ENCODE measurements around the gene TRMT1.

Gene TRMT1

GRCh38 chr19:13127811-13128575, 11.5 kb upstream of the TRMT1 start:
- no peak for DNase-seq (ENCODE audit: low read depth in 1 of 2, low spot score in 1 of 2)

- no peak for DNase-seq (ENCODE audit: low read depth in 1 of 2, low spot score in 1 of 2)
These were observed 10.5 kb upstream of the TRMT1 start for GRCh38 chr19:13127051-13127450.

DNA sequence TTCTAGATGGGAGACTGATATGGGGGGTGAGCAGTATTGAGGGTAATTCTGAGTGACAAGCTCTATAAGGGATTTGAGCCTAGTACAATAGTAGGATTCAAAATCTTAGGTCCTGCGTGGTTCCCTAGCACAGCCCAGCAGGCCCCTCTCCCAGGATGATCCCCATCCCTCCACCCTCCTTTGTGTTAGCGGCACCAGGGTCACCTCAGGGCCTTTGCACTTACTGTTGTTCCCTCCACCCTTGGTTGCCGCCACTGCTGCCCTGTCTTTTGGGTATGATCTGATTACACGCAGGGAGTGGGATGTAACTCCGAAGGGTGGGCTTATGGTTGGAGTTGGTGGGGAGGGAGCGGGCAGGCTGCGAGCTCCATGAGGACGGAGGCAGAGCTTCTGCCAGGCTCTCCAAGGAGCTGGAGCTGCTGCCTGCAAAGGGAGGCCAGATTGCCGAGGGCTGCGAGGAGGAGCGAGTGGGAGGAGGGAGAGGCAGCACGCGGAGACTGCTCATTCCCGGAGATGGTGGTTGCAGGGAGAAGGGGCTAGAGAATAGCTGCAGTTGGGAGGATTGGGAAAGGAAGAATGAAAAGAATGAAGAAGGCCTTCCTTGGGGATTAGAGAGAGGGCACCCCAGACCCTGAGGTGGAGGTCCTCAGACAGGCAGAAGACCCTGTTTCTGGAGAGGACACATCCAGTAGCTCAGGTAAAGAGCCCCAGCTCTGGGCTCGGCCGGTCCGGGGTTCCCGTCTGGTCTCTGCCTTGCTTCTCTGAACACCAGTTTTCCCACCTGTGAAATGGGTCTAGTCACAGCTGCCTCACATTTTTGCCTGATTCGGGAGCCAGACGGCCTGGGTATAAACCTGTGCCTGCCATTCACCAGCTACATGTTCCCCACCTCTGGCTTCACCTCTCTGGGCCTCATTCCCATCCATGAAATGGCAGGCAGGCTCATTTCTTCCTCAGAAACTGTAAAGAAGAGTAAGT, 6.7 kb upstream of the TRMT1 start:
- no peak for DNase-seq (ENCODE audit: low read depth in 1 of 2, low spot score in 1 of 2)

DNA sequence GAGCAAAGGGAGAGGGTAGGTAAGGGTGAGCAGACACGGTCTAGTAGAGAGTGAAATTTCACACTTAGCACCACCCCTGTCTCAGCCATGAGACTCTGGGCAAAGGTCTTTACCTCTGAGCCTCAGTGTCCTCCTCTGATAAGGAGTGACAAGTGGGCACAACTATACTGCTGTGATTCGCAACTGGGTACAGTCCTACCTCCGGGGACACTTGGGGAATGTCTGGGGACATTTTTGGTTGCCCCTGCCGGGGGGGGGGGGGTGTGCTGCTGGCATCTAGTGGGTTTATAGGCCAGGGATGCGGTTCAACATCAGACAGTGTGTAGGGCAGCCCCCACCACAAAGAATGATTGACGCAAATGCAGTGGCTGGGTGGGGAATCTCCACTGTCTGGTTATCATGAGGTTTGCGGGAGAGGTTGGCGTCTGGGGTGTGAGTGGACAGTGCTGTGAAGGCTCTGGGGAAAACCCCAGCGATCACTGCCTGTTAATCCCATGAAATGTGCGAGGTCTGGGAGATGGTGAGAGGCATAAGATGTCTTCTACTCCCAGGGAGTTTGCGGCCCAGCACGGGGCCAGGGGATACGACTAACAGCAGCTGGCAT, 5.8 kb upstream of the TRMT1 start:
- no peak for DNase-seq (ENCODE audit: low read depth in 1 of 2, low spot score in 1 of 2)

DNA sequence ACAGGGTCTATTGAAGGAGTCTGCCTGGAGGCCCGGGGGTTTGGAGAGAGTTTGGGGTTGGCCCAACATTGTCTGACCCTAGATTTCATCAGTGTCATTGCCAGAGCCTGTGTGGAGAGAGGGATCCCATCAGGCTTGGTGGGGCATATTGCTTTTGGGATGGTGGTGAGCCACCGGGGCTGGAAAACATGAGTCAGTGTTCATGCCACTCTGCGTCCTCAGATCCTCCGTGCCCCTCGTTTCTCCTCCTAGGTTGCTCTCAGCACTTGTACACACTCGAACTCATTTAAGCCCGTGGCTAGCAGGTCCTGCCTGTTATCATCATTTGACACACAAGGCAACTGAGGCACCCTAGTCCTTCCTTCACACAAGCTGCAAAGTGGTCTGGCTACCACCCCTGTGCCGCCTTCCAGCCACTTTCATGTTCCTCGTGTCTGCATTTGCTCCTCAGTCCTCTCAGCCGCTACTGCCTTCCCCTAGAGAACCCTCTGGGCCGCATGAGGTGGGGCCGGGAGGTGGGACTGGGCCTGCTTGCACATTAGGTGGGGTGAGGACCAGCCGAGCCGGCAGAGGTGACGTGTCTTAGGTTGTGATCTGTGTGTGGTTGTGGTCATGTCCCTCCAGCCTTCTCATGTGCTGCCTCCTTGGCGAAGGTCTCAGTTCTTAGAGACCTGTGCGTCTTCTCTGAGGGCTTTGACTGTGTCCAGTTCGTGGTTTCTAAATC, 5.2 kb upstream of the TRMT1 start:
- DNase-seq (ENCODE audit: low read depth in 1 of 2, low spot score in 1 of 2): no peak

GRCh38 chr19:13120817-13121216, 4.3 kb upstream of the TRMT1 start:
- DNase-seq (ENCODE audit: low read depth in 1 of 2, low spot score in 1 of 2): no peak

- no peak for DNase-seq (ENCODE audit: low read depth in 1 of 2, low spot score in 1 of 2)
These were observed 3.5 kb upstream of the TRMT1 start for GRCh38 chr19:13120031-13120430.

GRCh38 chr19:13119627-13120026, 3.1 kb upstream of the TRMT1 start:
- DNase-seq (ENCODE audit: low read depth in 1 of 2, low spot score in 1 of 2): no peak

- no peak for DNase-seq (ENCODE audit: low read depth in 1 of 2, low spot score in 1 of 2)
These were observed 2.1 kb upstream of the TRMT1 start for GRCh38 chr19:13118424-13119193.

GRCh38 chr19:13117772-13118423, 1.4 kb upstream of the TRMT1 start, which contains the start of gene NACC1:
TSS of gene NACC1 (plus strand) at chr19:13118264. CDS start at chr19:13135208, 16,944 bp downstream.
- DNase-seq (ENCODE audit: low read depth in 1 of 2, low spot score in 1 of 2): peak; percentile 78 to 92

DNA sequence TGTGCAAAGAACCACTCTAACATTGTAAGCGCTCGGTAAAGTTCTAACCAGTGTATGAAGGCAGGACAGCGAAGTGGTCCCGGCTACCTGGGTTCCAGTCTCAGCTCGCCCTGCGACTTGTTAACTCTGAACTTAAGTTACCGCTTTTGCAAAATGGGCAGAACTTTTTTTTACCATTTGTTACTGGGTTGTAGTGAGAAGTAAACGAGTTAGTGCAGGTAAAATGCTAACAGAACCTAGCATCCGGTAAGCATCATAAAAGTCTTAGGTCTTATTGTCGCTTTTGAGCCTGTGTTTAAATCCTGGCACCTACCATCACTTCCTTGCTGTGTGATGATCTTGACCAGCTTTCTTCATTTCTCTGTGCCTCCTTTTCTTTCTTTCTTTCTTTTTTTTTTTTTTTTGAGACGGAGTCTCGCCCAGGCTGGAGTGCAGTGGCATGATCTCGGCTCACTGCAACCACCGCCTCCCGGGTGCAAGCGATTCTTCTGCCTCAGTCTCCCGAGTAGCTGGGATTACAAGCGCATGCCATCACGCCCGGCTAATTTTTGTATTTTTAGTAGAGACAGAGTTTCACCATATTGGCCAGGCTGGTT, 734 bp upstream of the TRMT1 start:
- no peak for DNase-seq (ENCODE audit: low read depth in 1 of 2, low spot score in 1 of 2)

DNA sequence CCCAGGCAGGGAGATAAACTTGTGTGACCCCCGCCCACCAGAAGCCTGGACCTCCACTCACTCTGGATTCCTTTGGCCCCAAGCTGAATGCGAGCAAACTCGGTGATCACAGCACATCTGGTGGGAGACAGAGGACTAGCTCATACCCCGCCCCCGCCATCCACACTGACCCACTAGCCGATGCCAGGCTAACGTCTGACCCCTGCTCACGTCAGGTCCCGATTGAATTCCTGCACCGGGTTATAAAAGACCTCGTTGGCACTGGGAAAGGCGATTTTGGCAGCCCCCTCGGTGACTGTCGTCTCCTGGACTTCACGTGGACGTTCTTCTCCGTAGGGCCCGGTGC, 631 bp downstream of the TRMT1 start:
- DNase-seq (ENCODE audit: low read depth in 1 of 2, low spot score in 1 of 2): no peak

DNA sequence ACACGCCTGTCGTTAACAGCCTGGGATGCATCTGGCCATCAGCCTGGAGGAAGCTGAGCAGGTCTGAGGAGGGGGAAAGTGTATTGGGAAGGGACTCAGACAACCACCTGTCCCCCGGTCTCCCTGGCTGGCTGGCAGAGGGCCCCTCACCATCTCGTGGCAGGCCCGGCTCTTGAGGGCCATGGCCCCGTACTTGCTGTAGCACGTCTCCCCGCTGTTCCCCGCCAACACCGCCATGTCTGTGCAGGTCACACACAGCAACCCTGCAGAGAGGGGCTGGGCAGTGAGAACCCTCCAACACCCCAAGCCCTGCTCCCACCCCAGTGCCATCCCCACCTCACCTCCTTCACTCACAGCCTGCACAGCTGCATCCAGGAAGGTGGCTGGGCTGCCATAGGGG, 4.0 kb downstream of the TRMT1 start:
- no peak for DNase-seq (ENCODE audit: low read depth in 1 of 2, low spot score in 1 of 2)

DNA sequence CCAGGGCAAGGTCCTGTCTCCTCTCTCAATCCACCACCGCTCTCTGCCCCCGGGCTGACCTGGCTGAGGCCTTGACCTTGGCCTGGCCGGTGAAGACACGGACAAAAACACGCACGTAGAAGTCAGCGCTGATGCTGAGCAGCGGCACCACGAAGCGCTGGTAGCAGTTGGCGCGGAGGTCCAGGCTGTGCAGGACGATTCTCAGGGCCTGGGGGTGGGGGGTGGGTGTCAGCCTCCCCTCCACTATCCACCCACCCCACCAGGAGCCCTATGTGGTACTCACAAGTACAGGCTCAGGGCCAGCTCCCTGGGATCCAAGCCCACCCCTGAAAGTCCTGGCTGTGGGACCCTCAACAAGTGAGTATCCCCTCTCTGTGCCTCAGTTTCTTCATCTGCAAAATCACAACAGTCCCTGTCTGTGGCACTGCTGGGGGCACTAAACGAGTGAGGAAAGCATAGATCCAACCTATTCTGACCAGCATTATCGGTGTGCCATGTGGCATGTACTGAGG, 6.4 kb downstream of the TRMT1 start:
- DNase-seq (ENCODE audit: low read depth in 1 of 2, low spot score in 1 of 2): no peak

DNA sequence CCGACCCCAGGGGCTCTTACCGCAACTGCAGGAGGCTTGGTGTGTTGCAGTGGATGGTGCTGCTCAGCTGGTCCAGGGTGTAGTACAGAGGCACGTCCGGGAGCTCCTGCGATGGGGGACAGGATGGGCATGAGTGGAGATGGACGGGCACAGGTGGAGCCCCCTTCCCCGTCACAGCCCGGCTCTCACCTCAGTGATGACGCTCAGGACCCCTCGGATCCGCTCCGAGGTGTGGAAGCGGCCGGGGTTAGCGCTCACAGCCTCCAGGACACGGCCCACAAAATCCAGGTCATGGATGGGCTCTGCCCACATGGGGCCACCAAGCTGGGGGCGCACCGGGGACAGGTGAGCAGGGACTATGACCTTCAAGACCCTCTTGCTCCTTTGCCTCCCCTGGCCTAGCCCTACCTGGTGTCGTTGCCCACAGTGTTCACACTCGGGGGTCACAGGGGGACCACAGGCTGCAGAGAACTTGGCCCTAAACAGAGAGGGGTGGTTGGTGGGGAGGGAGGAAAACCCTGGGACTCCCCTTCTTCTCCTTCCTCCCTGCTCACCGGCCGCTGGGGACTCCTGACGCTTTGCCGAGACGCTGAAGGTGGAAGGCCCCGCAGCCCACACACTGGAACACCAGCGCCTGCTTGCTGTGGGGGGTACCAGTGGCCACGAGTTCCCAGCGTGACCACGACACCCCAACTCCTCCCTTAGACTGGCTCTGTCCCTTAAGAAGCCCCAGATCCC, 7.0 kb downstream of the TRMT1 start:
- no peak for DNase-seq (ENCODE audit: low read depth in 1 of 2, low spot score in 1 of 2)

- no peak for DNase-seq (ENCODE audit: low read depth in 1 of 2, low spot score in 1 of 2)
These were observed 11.5 kb downstream of the TRMT1 start for GRCh38 chr19:13104848-13105711.

- DNase-seq (ENCODE audit: low read depth in 1 of 2, low spot score in 1 of 2): peak; percentile 43 to 60
These were observed 12.1 kb downstream of the TRMT1 start for GRCh38 chr19:13104360-13104847.

All from stimulated activated CD4-positive, alpha-beta T cell treated with anti-CD3 and anti-CD28 coated beads, Interleukin-15, amount 100 ng/mL, for 1 hour (primary cell).